Brain microvascular endothelial cell (primary cell): Measurements from ENCODE around the gene EIF1.
"Not testable (repeated sequence)": the region's sequence is repeated elsewhere in the genome, so short reads cannot be mapped to it uniquely, and the experiment has no call there.

ENCODE experiments used
- DNase-seq: peaks from one replicate; pipeline ENCODE4 v3.0.0-alpha.2; 2020
- H3K27ac ChIP-seq: fragments of 250-450 bp; sonication (Bioruptor Pico); 2 replicates; pipeline ENCODE4 v1.5.1; 2020; ENCODE audit warnings: mild to moderate bottlenecking, moderate library complexity
- H3K27me3 ChIP-seq: fragments of 250-450 bp; sonication (Bioruptor Pico); replicated peaks from 2 replicates; pipeline ENCODE4 v1.5.1; 2020; ENCODE audit warnings: mild to moderate bottlenecking
- H3K36me3 ChIP-seq: fragments of 250-450 bp; sonication (Bioruptor Pico); replicated peaks from 2 replicates; pipeline ENCODE4 v1.5.1; 2020; ENCODE audit warnings: mild to moderate bottlenecking
- H3K4me3 ChIP-seq: 2 replicates; pipeline ENCODE4 v1.5.1; 2011; ENCODE audit warnings: low read depth, mild to moderate bottlenecking, control low read depth, low read length, moderate library complexity
- in situ Hi-C: cut with HindIII; loops from 2 replicates; pipeline ENCODE4 v1.10.0; 2017; ENCODE audit warnings: low sequenced_read_pairs, low pct_ligation_motif_present
- TF ChIP-seq, protein P1 (sequence below): IDR thresholded peaks from 2 replicates; pipeline ENCODE4 v1.5.1; 2011; ENCODE audit warnings: low read depth, mild to moderate bottlenecking, moderate library complexity, low read length, control low read depth, inconsistent platforms; ENCODE audit errors: missing control alignments

The EIF1 gene

GRCh38 chr17:41688641-41689496, at the start of gene EIF1:
TSS of gene EIF1 (plus strand) at chr17:41688885. CDS start at chr17:41689039, 154 bp downstream.
- in situ Hi-C loops = no loop called here
- Histone ChIP-seq H3K4me3 (peak within 1 kb of the TSS; percentile 99), H3K27ac (peak within 1 kb of the TSS; percentile 98), H3K36me3 (peaks cover 42% of the 10 kb centered on the region), H3K27me3 (no peaks in the 10 kb centered on the region)
- peak; percentile 98 for DNase-seq
- TF ChIP-seq, protein P1, sequence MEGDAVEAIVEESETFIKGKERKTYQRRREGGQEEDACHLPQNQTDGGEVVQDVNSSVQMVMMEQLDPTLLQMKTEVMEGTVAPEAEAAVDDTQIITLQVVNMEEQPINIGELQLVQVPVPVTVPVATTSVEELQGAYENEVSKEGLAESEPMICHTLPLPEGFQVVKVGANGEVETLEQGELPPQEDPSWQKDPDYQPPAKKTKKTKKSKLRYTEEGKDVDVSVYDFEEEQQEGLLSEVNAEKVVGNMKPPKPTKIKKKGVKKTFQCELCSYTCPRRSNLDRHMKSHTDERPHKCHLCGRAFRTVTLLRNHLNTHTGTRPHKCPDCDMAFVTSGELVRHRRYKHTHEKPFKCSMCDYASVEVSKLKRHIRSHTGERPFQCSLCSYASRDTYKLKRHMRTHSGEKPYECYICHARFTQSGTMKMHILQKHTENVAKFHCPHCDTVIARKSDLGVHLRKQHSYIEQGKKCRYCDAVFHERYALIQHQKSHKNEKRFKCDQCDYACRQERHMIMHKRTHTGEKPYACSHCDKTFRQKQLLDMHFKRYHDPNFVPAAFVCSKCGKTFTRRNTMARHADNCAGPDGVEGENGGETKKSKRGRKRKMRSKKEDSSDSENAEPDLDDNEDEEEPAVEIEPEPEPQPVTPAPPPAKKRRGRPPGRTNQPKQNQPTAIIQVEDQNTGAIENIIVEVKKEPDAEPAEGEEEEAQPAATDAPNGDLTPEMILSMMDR = no peak

DNA sequence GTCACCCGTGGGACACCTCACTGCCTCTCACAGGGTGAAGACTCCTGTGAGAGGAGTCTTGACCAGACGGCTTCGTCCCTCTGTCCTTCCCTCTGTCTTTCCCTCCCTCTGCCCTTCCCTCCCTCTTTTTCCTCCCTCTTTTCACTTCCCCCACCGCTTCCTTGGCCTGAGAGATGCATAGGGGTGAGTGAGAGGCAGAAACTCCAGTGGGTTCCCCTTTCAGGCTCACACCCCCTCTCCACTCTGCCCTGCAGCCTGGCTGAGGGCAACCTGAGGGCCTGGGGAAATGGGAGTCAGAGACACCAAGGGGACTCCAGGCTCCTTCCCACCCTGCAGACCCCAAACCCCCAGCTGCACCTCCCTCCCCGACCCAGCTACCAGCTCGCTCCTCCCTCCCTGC, 49.7 kb upstream of the EIF1 start:
- TF ChIP-seq, protein P1 = no peak
- in situ Hi-C loops = no loop called here
- Histone ChIP-seq H3K4me3 (no peak overlapping the region), H3K27ac (no peak overlapping the region), H3K36me3 (no peaks in the 10 kb centered on the region), H3K27me3 (no peaks in the 10 kb centered on the region)
- DNase-seq = no peak

GRCh38 chr17:41639492-41640473, 48.9 kb upstream of the EIF1 start:
- no peaks in the 10 kb centered on the region for H3K36me3 ChIP-seq
- DNase-seq = no peak
- no peak overlapping the region for H3K4me3 ChIP-seq
- TF ChIP-seq, protein P1 = no peak
- no peak overlapping the region for H3K27ac ChIP-seq
- H3K27me3 ChIP-seq = no peaks in the 10 kb centered on the region
- in situ Hi-C loops = no loop called here

DNA sequence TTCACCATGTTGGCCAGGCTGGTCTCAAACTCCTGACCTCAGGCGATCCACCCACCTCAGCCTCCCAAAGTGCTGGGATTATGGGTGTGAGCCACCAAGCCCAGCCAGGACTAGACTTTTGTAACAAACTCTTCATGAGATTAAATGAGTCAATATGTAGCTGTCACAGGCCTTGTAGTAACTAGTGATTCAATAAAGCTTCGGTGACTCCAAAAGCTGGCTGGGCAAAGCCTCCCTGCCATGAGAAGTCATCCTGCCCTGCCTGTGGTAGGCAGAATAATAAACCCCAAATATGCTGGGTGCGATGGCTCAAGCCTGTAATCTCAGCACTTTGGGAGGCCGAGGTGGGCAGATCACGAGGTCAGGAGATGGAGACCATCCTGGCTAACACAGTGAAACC, 48.1 kb upstream of the EIF1 start:
- H3K27me3 ChIP-seq, DNase-seq, H3K27ac ChIP-seq, in situ Hi-C loops, H3K36me3 ChIP-seq, H3K4me3 ChIP-seq: not testable (repeated sequence)

- in situ Hi-C loops = no loop called here
- Histone ChIP-seq H3K4me3 (no peak overlapping the region), H3K27me3 (no peaks in the 10 kb centered on the region), H3K27ac (no peak overlapping the region), H3K36me3 (no peaks in the 10 kb centered on the region)
- TF ChIP-seq, protein P1 = no peak
- no peak for DNase-seq
Observed at GRCh38 chr17:41642252-41643156, 46.2 kb upstream of the EIF1 start.
